Hepatocyte (in vitro differentiated cells): Measurements from ENCODE around the gene HK2. TPM values are rescaled to one million over a fixed set of nuclear protein-coding genes. Genes with fewer than 3 reads are reported as not detected.
A peak's percentile ranks its signal among the peaks of the same experiment; 100 is the strongest.

Source experiments
- DNase-seq: peaks from one replicate; pipeline ENCODE4 v3.0.0-alpha.2; 2016; ENCODE audit warnings: low spot score
- H2AFZ ChIP-seq: fragments of 200-600 bp; sonication (generic); 2 replicates; pipeline ENCODE4 v1.6.0; 2016; ENCODE audit warnings: antibody characterized with exemption, mild to moderate bottlenecking
- H3K27ac ChIP-seq: fragments of 200-600 bp; sonication (generic); 2 replicates; pipeline ENCODE4 v1.5.1; 2016; ENCODE audit warnings: mild to moderate bottlenecking
- H3K27me3 ChIP-seq: fragments of 200-600 bp; sonication (generic); 2 replicates; pipeline ENCODE4 v1.6.1; 2016
- H3K36me3 ChIP-seq: fragments of 200-600 bp; sonication (generic); replicated peaks from 2 replicates; pipeline ENCODE4 v1.5.1; 2016; ENCODE audit warnings: low read depth; ENCODE audit not compliant: insufficient read depth
- H3K4me1 ChIP-seq: fragments of 200-600 bp; sonication (generic); 2 replicates; pipeline ENCODE4 v1.5.1; 2016; ENCODE audit warnings: mild to moderate bottlenecking, moderate library complexity; ENCODE audit not compliant: insufficient read depth
- H3K4me2 ChIP-seq: fragments of 200-600 bp; sonication (generic); 2 replicates; pipeline ENCODE4 v1.6.0; 2016
- H3K4me3 ChIP-seq: fragments of 200-600 bp; sonication (generic); 2 replicates; pipeline ENCODE4 v1.5.1; 2016; ENCODE audit warnings: mild to moderate bottlenecking
- H3K79me2 ChIP-seq: fragments of 200-600 bp; sonication (generic); 2 replicates; pipeline ENCODE4 v1.6.0; 2017; ENCODE audit warnings: mild to moderate bottlenecking
- H3K9me2 ChIP-seq: fragments of 200-600 bp; sonication (generic); replicated peaks from 2 replicates; pipeline ENCODE4 v1.6.0; 2017; ENCODE audit warnings: mild to moderate bottlenecking; ENCODE audit not compliant: insufficient read depth
- H3K9me3 ChIP-seq: fragments of 200-600 bp; sonication (generic); 2 replicates; pipeline ENCODE4 v1.5.1; 2016; ENCODE audit warnings: low read depth, mild to moderate bottlenecking
- H4K20me1 ChIP-seq: fragments of 200-600 bp; sonication (generic); 2 replicates; pipeline ENCODE4 v1.6.0; 2016; ENCODE audit warnings: mild to moderate bottlenecking; ENCODE audit not compliant: insufficient read depth, poor library complexity, severe bottlenecking
- CTCF ChIP-seq: fragments of 200-600 bp; sonication (generic); IDR thresholded peaks from 2 replicates; pipeline ENCODE4 v1.5.1; 2016; ENCODE audit warnings: antibody characterized with exemption, mild to moderate bottlenecking; ENCODE audit not compliant: poor library complexity
- EZH2 ChIP-seq: fragments of 200-600 bp; sonication (generic); IDR thresholded peaks from 2 replicates; pipeline ENCODE4 v1.6.1; 2016; ENCODE audit warnings: antibody characterized with exemption, mild to moderate bottlenecking, borderline replicate concordance
- EZH2phosphoT487 ChIP-seq: fragments of 200-600 bp; sonication (generic); IDR thresholded peaks from one replicate; pipeline ENCODE4 v1.6.1; 2018; ENCODE audit warnings: antibody characterized with exemption, mild to moderate bottlenecking, low read depth, moderate library complexity; ENCODE audit not compliant: unreplicated experiment, severe bottlenecking
- WGBS: methylation state at CpG from one replicate; pipeline ENCODE4 v1.1.6; 2016; ENCODE audit warnings: low lambda C conversion rate; ENCODE audit errors: missing lambda C conversion rate; 5-methylcytosine and 5-hydroxymethylcytosine counted together
- polyA plus RNA-seq: library from polyadenylated mRNA; unstranded; fragments of >200 nt; fragmentation: Nextera tagmentation; extraction: Ambion mirVana; gene quantifications from 2 replicates; pipeline ENCODE4 v1.2.1, GENCODE V29; 2016
- total RNA-seq: library from RNA; depleted of rRNA; stranded (reverse); fragments of >200 nt; gene quantifications from 2 replicates; pipeline ENCODE4 v1.2.3, GENCODE V29; 2014

The HK2 gene
- total and polyA plus RNA-seq, 2 experiments from 2014 or later = 25.4 to 25.6 TPM

- Histone ChIP-seq H3K9me3 (no peaks in the 10 kb centered on the region), H3K79me2 (peaks cover 66% of the 10 kb centered on the region), H3K27me3 (no peaks in the 10 kb centered on the region), H4K20me1 (no peaks in the 10 kb centered on the region), H3K27ac (peak overlapping the region; percentile 95), H2AFZ (no peak overlapping the region), H3K4me1 (peaks cover 35% of the 10 kb centered on the region), H3K4me3 (no peak overlapping the region), H3K4me2 (peak overlapping the region; percentile 64), H3K36me3 (no peaks in the 10 kb centered on the region), H3K9me2 (no peaks in the 10 kb centered on the region)
- DNase-seq = peak; percentile 63
- no peak for TF ChIP-seq CTCF
- no peak for TF ChIP-seq EZH2
- no peak for TF ChIP-seq EZH2phosphoT487
- 36% methylated on average over 3 of the region's 3 CpGs for WGBS
These were observed 9.5 kb downstream of the HK2 start for GRCh38 chr2:74843433-74843832.

GRCh38 chr2:74843899-74844298 lies 10.0 kb downstream of the HK2 start:
- Histone ChIP-seq H4K20me1 (no peaks in the 10 kb centered on the region), H3K4me1 (peaks cover 35% of the 10 kb centered on the region), H3K4me3 (no peak overlapping the region), H3K27ac (peak overlapping the region; percentile 95), H2AFZ (no peak overlapping the region), H3K9me3 (no peaks in the 10 kb centered on the region), H3K36me3 (no peaks in the 10 kb centered on the region), H3K9me2 (no peaks in the 10 kb centered on the region), H3K79me2 (peaks cover 66% of the 10 kb centered on the region), H3K4me2 (peak overlapping the region; percentile 64), H3K27me3 (no peaks in the 10 kb centered on the region)
- DNase-seq = peak; percentile 76
- no peak for TF ChIP-seq EZH2phosphoT487
- TF ChIP-seq CTCF = no peak
- TF ChIP-seq EZH2 = no peak

GRCh38 chr2:74844752-74845151 lies 10.8 kb downstream of the HK2 start:
- no peaks in the 10 kb centered on the region for H3K36me3 ChIP-seq
- WGBS = 98% methylated on average over 4 of the region's 4 CpGs
- no peaks in the 10 kb centered on the region for H3K9me2 ChIP-seq
- H3K4me1 ChIP-seq = peaks cover 42% of the 10 kb centered on the region
- peak overlapping the region; percentile 95 for H3K27ac ChIP-seq
- no peak for TF ChIP-seq EZH2
- TF ChIP-seq EZH2phosphoT487 = no peak
- no peak for TF ChIP-seq CTCF
- H3K79me2 ChIP-seq = peaks cover 62% of the 10 kb centered on the region
- no peaks in the 10 kb centered on the region for H3K9me3 ChIP-seq
- no peaks in the 10 kb centered on the region for H3K27me3 ChIP-seq
- H3K4me2 ChIP-seq = no peak overlapping the region
- H3K4me3 ChIP-seq = no peak overlapping the region
- no peak overlapping the region for H2AFZ ChIP-seq
- H4K20me1 ChIP-seq = no peaks in the 10 kb centered on the region
- no peak for DNase-seq

GRCh38 chr2:74845217-74845751 lies 11.4 kb downstream of the HK2 start:
- TF ChIP-seq EZH2phosphoT487 (no peak), EZH2 (no peak), CTCF (no peak)
- peak; percentile 85 for DNase-seq
- Histone ChIP-seq H3K4me3 (no peak overlapping the region), H3K27ac (peak overlapping the region; percentile 95), H3K9me3 (no peaks in the 10 kb centered on the region), H3K79me2 (peaks cover 57% of the 10 kb centered on the region), H3K9me2 (no peaks in the 10 kb centered on the region), H3K36me3 (no peaks in the 10 kb centered on the region), H4K20me1 (no peaks in the 10 kb centered on the region), H2AFZ (peak overlapping the region; percentile 26), H3K4me2 (peak overlapping the region; percentile 70), H3K4me1 (peaks cover 48% of the 10 kb centered on the region), H3K27me3 (no peaks in the 10 kb centered on the region)
- 36% methylated on average over 8 of the region's 8 CpGs for WGBS
